Left ventricle myocardium superior (tissue), 1 donor: ENCODE data around the gene PIAS4. TPM values are rescaled to one million over a fixed set of nuclear protein-coding genes. Genes with fewer than 3 reads are reported as not detected.

Source experiments
- ATAC-seq: fragments of 200-7000 bp; cut with Tn5 transposase; one replicate; pipeline ENCODE4 v1.9.1; 2020; ENCODE audit warnings: mild to moderate bottlenecking, moderate library complexity
- DNase-seq: peaks from one replicate; pipeline ENCODE4 v3.0.0-alpha.2; 2020
- intact Hi-C: fragments of 100-400 bp; cut with micrococcal nuclease; formaldehyde crosslinking; loops from one replicate; pipeline ENCODE4 v1.11.0; 2022
- total RNA-seq: library from RNA; stranded (reverse); fragmentation: NEBNext Ultra II Directional; extraction: Animal tissue kit (Norgen Biotek cat#: 25700); gene quantifications from one replicate; pipeline ENCODE4 v1.2.1, GENCODE V29; 2021
- donor health status: DM: no; HTN: yes; CAD: no; lungs with severe emphysema.

Gene PIAS4
- total RNA-seq, 1 donor from 2014 or later = 19.8 TPM

- DNase-seq (no peak), ATAC-seq (no peak)
- intact Hi-C loops = no loop called here
Measured at GRCh38 chr19:4034048-4035017, 26.8 kb downstream of the PIAS4 start.

DNA sequence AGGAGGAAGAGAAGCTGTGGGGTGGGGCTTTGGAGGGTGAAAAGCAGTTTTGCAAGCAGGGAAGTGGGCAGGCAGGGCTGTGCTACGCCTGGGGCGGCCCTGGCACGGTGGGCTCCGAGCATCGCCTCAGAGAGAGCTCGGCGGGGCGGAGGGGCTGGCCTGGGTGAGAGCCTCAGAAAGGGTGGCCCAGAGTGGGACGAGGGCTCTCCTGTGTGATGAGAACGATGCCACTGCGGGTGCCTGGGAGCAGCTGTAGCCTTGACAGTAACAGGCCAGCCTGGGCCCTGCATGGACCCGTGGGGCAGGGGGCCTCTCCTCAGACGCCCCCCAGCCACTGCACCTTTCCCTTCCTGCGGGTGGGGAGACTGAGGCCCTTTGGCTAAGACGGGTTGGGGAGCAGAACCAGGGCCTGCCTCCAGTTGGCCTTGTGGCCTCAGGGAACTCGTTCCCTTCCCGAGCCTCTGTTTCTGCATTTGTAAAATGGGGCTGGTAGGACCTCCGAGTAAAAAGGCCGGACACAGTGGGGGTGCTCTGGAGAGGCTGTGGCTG is 27.6 kb downstream of the PIAS4 start:
- no peak for ATAC-seq
- intact Hi-C loops = no loop called here

GRCh38 chr19:4035582-4035981 is 28.0 kb downstream of the PIAS4 start:
- ATAC-seq (no peak), DNase-seq (no peak)
- intact Hi-C loops = no loop called here

More for the DNA sequence above, 27.6 kb downstream of the PIAS4 start:
- no peak for DNase-seq

DNA sequence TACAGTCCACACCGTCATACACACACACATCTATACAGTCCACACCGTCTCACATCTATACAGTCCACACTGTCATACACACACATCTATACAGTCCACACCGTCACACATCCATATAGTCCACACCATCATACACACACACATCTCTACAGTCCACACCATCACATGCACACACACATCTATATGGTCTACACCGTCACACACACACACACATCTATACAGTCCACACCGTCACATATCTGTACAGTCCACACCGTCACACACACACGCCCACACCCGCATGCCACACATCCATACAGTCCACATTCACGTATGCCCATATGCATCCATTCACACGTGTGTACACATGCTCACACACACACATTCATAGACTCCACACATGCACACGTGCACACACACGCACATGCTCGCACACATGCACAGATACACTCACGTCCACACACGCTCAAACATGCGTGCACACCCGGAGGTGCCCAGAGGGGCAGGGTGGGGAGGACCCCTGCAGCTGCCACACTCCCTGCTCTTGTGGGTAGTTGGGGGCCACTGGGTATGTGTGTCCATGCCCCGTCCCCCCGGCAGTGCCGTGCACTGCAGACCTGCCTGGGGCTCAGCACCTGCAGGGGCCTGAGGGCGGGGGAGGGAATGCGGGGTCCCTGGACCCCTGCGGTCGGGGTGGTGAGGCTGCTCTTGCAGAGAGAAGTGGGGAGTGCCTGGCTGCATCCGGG is 29.2 kb downstream of the PIAS4 start:
- no peak for ATAC-seq
- no peak for DNase-seq
- intact Hi-C loops = no loop called here

GRCh38 chr19:4037301-4037949 is 29.9 kb downstream of the PIAS4 start:
- intact Hi-C loops = no loop called here
- ATAC-seq (no peak), DNase-seq (no peak)

DNA sequence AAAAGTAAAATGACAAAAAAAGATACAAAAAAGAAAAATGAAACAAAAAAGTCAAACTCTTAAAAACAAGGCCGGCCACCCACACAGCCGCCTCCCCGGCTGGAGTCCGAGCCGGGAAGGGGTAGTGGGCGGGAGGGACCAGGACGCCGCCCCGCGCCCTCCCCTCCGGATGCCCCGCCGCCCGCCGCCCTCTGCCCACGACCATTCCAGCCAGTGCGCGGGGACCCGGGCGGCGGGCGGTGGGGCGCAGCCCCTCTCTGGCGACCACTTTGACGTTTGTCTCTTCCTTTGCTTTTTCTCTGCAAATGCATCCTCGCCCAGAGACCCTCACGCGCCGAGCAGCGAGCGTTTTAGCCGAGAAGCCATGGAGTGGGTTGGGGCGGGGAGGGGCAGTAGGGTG is 30.5 kb downstream of the PIAS4 start:
- DNase-seq (no peak), ATAC-seq (no peak)
- intact Hi-C loops = no loop called here

DNA sequence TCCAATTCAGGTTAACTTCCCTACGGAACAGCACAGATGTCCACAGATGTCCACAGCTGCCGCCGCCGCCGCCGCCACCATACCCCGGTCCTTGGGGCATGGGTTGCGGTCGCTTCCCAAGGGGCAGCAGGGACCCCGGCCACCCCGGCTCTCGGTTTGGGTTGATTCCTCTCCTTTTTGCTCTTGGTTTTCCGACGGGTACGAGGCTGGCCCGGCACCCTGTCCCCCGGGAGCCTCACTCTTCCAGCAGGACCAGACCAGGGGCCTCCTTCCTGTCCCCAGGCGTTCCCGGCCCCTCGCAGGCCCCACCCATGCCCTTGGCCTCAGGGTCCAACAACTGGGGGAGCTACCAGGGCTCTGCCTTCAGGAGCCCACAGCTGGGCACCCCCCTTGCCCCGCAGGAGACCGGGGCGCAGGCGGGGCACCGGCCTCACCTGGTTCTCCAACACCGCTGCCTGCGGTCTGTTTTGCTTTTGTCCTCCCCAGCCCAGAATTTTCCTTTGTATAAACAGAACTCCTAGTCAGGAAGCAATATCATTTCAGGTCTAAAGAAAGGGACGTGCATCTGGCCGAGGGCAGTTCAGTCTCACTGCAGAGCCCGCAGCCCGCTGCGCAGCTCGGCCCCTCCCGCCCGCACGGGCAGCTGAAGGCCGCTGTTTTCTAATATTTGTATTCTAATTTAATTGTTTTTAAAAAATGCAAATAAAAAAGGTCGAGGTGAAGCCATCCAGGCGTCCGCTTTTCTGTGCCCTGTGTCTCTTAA is 31.3 kb downstream of the PIAS4 start:
- DNase-seq = no peak
- ATAC-seq = no peak
- intact Hi-C loops = no loop called here

GRCh38 chr19:4042064-4042730 is 34.7 kb downstream of the PIAS4 start:
- ATAC-seq (peak; percentile 17), DNase-seq (no peak)
- intact Hi-C loops = no loop called here

DNA sequence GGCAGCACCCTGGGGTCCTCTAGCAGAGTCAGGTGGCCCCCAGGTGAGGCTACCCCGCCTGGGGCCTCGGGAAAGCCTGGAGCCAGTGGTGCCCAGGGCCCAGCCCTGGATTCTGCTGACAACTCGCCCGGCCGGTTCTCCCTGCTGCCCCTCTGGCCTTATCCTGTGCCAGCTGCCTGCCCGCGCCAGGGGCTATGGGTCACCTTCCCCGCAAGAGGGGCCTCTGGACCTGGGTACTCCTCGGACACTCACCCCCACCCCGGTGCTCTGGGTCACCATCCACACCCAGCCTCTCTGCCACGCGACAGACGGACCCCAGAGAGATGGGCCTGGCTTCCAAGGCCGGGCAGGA is 35.2 kb downstream of the PIAS4 start:
- DNase-seq = no peak
- intact Hi-C loops = no loop called here
- ATAC-seq = peak; percentile 14

GRCh38 chr19:4043401-4043800 is 35.9 kb downstream of the PIAS4 start:
- intact Hi-C loops = no loop called here
- ATAC-seq (no peak), DNase-seq (no peak)

GRCh38 chr19:4043966-4044715 is 36.6 kb downstream of the PIAS4 start:
- intact Hi-C loops = no loop called here
- DNase-seq = no peak
- no peak for ATAC-seq

DNA sequence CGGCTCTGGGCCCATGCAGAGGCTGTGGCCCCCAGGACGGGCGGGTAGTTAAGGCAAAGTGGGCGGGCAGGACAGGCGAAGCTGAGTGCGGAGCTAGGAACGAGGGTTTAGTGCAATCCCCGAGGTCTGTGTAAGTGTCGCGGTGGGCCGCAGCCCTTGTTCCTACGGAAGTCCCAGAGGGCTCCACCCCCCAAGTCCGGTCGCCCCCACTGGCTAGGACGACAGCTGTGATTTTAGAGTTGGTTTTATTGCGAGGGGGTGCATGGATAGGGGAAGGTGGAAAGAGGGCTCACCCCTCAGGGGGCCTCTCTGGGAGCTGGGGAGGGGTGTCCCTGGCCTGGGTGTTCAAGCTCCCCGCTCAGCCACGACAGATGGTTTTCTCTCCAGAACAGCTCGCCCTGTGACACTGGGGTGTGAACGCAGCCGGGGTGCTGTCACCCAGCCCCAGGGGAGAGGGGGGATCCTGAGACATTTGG is 37.5 kb downstream of the PIAS4 start:
- no peak for ATAC-seq
- DNase-seq = no peak
- intact Hi-C loops = no loop called here

GRCh38 chr19:4045597-4046361 is 38.2 kb downstream of the PIAS4 start:
- DNase-seq (no peak), ATAC-seq (no peak)
- intact Hi-C loops = no loop called here

GRCh38 chr19:4046362-4046691 is 38.8 kb downstream of the PIAS4 start:
- intact Hi-C loops = no loop called here
- DNase-seq = no peak
- no peak for ATAC-seq

GRCh38 chr19:4046946-4047683 is 39.6 kb downstream of the PIAS4 start:
- intact Hi-C loops = no loop called here
- ATAC-seq = no peak
- no peak for DNase-seq

DNA sequence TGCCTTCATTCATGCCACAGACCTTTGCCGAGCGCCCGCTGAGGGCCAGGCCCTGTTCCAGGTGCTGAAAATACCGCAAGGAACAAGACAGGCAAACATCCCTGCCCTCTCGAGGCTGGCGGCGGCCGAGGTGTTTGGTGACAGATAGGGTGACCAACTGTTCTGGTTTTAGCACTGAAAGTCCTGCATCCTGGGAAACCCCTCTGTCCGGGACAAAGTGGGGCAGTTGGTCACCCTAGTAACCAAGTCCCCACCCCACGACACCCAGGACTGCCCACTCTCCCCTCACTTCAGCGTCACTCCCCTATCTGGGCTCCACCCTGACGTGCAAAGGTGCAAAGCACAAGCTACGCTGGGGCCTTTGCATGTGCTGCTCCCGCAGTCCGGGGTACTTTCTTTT is 41.9 kb downstream of the PIAS4 start:
- DNase-seq (peak; percentile 83), ATAC-seq (peak; percentile 84)
- intact Hi-C loops = no loop called here
